ENCODE measurements around the gene ATL3.
"Not testable (repeated sequence)": the region's sequence is repeated elsewhere in the genome, so short reads cannot be mapped to it uniquely, and the experiment has no call there.

Gene ATL3

GRCh38 chr11:63619967-63620366 lies 51.2 kb downstream of the ATL3 start:
- DNase-seq, result no peak

- DNase-seq, result not testable (repeated sequence)
Measured at GRCh38 chr11:63617686-63618085, 53.5 kb downstream of the ATL3 start.

- DNase-seq, result no peak
Measured at GRCh38 chr11:63616953-63617352, 54.2 kb downstream of the ATL3 start.

GRCh38 chr11:63614136-63614671 lies 57.0 kb downstream of the ATL3 start, which contains the start of gene PLAAT3:
Gene PLAAT3, minus strand, starts transcription at chr11:63614433. Its CDS starts 419 bp downstream, at chr11:63614014.
- peak; percentile 21 for DNase-seq

DNA sequence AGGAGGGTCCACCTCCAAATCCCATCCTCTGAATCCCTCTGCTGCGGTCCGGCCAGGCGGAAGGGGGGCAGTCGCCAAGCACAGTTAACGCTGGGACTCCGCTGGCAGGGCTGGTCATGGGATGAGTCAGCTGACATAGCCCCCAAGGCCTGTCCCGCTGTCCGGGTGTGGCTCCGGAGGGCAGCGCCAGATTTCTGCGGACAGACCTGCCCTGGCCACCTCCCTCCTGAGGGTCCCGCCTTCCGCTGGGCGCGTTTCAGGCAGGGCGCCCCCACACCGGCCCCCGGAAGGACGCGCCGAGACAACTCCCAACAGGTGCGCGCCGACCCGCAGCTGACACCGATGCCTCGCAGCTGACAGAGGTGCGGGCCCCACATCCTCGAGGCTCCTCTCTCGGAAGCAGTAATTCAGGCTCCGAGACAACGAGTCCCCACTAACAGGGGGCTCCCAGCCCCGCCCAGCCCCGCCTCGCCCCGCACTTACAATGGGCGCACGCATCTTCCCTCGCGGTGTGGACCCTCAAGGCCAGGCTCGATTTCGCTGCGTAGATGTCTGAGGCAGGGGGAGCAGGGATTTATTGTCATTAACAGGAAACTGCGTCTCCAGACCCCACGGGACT lies 57.5 kb downstream of the ATL3 start:
- DNase-seq, result peak; percentile 43

- no peak for DNase-seq
Measured at GRCh38 chr11:63612181-63612580, 59.0 kb downstream of the ATL3 start.

DNA sequence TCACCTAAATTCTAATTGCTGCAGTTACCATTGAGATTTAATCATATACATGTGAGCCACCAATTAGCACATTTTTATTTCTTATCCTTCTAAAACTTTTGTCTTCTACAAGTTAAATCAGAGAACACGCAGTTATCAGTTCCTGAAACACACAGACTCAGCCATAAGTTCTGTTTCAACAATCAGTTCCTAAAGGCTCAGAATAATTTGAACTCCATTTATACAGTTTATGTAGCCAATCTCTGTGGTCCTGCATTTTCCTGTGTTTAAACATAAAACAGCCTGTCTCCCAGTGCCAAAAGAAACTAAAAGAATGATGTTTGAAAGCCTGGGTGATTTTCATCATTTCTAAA lies 59.8 kb downstream of the ATL3 start:
- no peak for DNase-seq

DNA sequence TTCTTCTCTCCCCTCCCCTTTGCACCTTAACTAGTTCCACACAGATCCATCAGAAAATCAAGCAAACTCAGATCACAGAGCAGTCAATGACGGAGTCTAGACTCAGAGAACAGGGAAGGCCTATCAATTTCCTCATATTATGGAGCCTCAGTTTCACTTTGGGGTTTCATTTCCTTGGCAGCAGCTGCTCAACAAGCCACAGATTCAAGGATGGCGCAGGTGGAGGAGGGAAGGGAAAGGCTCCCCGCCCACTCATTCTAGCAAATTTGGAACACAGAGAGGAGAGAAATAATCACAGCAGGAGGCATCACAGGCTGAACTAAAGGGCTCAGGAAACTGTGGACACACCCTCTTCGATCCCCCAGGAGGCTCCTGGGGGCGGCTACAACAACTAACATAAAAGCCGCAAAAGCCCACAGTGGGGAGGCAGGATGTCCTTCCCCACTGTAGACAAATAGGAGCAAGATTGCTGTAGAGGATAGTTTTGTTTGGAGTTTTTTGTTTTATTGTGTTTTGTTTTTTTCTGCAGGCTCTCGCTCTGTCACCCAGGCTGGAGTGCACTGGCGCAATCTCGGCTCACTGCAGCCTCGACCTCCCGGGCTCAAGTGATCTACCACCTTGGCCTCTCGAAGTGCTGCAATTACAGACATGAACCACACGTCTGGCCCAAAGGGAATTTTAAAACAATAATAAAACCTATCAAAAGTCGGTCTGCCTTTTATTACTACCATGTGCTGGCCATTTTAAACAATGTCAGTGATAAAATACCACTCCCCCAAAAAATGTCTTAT lies 60.4 kb downstream of the ATL3 start:
- DNase-seq, result no peak

DNA sequence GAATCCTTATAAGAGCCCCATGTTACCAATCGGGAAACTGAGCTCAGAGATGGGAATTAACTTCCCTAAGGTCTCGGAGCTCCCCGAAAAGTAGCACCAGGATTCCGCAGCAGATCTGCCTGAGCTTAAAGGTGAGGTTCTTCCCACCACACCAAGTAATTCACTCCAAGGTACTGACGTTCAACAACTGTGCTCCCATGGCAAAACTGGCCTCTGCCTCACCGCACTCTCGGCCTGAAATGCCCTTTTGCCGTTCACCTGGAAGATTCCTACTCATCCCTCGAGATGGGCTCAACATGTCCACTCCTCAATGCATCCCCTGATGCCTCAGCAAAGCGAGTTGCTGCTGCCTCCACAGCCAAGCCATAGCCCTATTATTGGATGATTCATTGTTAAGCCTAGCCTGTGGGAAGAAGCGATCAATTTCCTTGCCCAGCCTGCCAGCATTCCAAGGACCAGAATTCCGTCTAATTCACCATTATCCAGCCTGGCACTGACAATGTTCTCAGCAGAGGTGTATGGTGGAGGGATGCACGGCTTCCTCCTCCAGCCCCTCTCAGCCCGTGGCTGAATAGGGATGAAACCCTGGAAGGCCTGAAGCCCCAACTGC lies 61.1 kb downstream of the ATL3 start:
- no peak for DNase-seq

DNA sequence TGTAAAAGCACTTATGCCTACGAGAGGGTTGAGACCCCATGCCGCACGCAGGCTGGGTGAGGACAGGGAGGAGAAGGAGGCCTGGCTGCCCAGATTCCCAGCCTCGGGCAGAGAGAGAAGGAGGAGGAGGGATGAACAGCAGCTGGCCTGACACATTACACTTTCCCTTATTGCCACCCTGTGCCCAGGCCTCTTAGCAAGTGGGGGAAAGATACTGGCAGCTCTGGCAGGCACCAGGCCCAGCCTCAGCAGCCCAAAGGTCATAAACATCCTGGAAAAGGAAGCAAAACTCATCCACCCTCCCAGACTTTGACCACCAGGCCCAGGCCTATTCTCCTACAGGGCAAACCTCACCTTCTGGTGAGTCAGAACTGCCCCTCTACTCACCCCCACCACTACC lies 61.6 kb downstream of the ATL3 start:
- no peak for DNase-seq

GRCh38 chr11:63608353-63609345 lies 62.5 kb downstream of the ATL3 start:
- no peak for DNase-seq

GRCh38 chr11:63603180-63603518 lies 68.0 kb downstream of the ATL3 start:
- no peak for DNase-seq

GRCh38 chr11:63602290-63603179 lies 68.6 kb downstream of the ATL3 start:
- DNase-seq, result not testable (repeated sequence)

DNA sequence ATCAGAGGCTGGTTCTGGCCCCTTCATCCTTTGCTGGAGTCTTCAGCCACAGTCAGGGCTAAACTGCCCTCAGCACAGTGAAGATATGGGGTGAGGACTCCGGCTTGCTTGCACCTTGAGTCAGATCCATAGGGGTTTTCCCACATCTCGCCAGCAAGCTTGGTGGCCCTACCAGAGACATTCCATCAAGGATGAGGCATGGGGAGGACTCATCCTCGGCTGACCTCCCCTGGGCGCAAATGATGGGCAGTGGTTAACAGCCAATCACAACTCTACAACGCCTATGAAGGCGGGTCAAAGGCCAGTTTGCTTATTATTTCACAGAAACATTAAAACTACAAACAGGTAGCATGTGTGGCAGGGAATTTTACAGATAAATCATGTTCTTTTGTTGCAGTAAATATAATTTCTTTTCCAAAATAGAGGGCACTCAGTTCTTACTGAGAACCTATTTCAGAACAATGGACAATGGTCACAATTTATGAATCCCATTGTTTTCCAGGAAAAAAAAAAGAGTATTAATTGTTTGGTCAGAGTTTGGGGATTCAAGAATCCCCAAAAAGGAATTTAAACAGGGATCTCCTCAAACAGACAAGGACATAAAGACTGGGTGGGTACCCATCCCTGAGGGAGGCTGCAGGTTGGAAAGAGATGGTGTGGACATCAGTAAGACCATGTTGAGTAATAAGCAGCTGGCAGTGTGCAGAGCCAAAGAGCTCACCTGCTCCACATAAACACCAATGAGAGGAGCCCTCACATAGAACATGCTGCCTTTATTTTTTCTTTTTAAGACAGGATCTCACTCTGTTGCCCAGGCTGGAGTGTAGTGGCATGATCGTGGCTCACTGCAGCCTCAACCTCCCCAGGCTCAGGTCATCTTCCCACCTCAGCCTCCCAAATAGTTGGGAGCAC lies 71.7 kb downstream of the ATL3 start:
- DNase-seq, result no peak

DNA sequence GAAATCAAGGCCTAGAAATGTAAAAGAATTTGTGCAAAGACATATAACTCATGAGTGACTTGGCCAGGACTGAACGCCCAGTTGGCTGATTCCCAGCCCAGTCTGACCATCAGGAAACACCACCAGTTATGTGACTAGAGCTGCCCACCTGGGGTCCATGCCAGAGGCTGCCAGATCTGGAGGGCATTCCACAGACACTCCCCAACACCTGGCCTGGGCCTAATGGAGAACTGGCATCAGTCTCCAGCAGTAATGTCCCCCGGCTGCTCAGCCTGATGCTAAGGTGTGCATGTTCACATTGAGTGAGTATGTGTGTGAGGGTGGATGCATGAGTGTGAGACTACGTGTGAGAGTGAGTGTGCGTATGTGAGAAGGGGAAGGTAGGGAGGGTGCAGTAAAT lies 72.6 kb downstream of the ATL3 start:
- no peak for DNase-seq

DNA sequence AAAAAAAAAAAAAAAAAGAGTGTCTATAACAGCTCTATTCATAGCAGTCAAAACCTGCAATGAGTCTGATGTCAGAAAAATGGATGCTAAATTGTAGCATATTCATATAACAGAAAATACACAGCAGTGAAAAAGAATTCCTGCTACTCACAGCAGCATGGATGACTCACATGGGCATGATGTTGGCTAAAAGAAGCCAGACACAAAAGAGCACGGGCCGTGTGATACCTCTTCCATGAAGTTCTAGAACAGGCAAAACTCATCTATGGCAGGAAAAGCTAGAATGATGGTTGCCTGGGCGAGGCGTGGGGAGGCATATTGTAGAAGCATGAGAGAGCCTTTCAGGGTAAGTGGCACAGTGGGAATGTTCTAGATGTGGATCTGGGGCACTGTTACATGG lies 75.9 kb downstream of the ATL3 start:
- no peak for DNase-seq

DNA sequence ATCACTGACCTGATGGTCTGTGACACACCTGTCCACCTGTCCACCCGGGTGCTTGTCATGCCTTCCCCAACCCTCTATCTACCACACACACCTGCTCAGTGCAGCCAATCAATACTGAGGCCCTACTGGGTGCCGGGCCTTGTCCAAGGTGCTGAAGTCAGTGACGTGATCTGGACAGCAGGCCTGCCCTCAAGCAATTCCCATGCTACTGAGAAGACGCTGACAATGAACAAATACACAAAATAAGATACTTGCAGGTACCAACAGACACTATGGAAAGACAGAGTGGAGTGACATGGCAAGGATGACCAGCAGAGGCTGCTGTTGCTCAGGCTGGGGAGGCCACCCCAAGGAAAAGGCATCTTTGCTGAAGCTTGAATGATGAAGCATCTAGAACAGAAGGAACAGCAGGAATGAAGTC lies 78.2 kb downstream of the ATL3 start:
- DNase-seq, result no peak

DNA sequence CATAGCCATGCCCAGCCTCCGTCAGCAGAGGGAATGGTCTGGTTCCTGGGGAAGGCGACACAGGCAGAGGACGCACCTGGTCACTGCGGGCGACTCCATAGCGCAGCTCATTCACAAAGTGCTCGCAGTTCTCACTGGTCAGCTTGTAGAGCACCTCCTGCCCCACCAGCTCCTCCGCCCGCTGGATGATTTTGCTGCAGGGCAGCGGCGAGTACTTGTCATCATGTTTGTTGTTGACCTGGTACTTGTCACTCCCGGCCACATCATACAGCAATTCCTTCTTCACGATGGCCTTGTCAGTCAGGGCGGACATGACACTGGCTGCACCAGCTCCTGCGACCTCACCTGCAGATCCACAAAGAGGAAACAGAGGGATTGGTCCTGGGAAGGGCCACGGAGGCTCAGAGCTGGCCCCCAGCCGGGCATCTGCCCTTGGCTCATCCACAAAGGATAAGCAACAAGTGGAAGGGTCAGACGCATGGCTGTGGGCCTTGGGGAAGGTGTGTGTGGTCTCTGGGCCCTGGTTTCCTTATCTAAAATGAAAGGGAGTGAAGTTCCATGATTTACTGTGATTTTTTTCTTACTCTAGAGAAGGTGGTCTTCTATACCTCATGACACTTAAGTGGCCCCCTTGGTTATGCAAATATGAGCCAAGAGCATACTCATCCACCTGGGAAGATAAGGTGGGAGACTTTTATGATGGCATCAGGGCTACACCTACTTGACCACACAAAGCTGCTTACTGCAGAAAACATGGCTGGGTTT lies 81.0 kb downstream of the ATL3 start:
- no peak for DNase-seq

- DNase-seq, result no peak
Measured at GRCh38 chr11:63589000-63589399, 82.2 kb downstream of the ATL3 start.

All from activated naive CD4-positive, alpha-beta T cell treated with anti-CD3 and anti-CD28 coated beads, Interleukin-2, amount 50 U/mL, for 16 hours (primary cell).